ENCODE data around the gene OTOP2.
A peak's percentile ranks its signal among the peaks of the same experiment; 100 is the strongest.

Gene OTOP2

GRCh38 chr17:74917430-74917829 lies 6.6 kb upstream of the OTOP2 start:
- peaks cover 3% of the 10 kb centered on the region for H3K27me3 ChIP-seq (replicated peaks; ENCODE audit: control insufficient read depth, insufficient read depth, low read length, poor library complexity, severe bottlenecking)

GRCh38 chr17:74918906-74919305 lies 5.2 kb upstream of the OTOP2 start:
- Histone ChIP-seq H3K4me1 (ENCODE audit: control insufficient read depth, insufficient read depth, low read length, poor library complexity, severe bottlenecking) (peaks cover 15% of the 10 kb centered on the region), H3K9me3 (ENCODE audit: control insufficient read depth, low read length) (no peaks in the 10 kb centered on the region), H3K27ac (ENCODE audit: insufficient read depth, low read length, poor library complexity, severe bottlenecking) (no peak overlapping the region), H3K27me3 (replicated peaks; ENCODE audit: control insufficient read depth, insufficient read depth, low read length, poor library complexity, severe bottlenecking) (peaks cover 16% of the 10 kb centered on the region), H3K4me3 (ENCODE audit: insufficient read depth, low read depth, low read length, poor library complexity, severe bottlenecking) (no peak overlapping the region), H3K36me3 (ENCODE audit: control insufficient read depth, insufficient read depth, low read length) (no peaks in the 10 kb centered on the region)
- no peak for DNase-seq

More at GRCh38 chr17:74917430-74917829, 6.6 kb upstream of the OTOP2 start:
- Histone ChIP-seq H3K4me1 (ENCODE audit: control insufficient read depth, insufficient read depth, low read length, poor library complexity, severe bottlenecking) (peaks cover under 1% of the 10 kb centered on the region), H3K36me3 (ENCODE audit: control insufficient read depth, insufficient read depth, low read length) (no peaks in the 10 kb centered on the region), H3K4me3 (ENCODE audit: insufficient read depth, low read depth, low read length, poor library complexity, severe bottlenecking) (no peak overlapping the region), H3K27ac (ENCODE audit: insufficient read depth, low read length, poor library complexity, severe bottlenecking) (no peak overlapping the region), H3K9me3 (ENCODE audit: control insufficient read depth, low read length) (no peaks in the 10 kb centered on the region)
- DNase-seq = no peak

GRCh38 chr17:74919440-74920305 lies 4.4 kb upstream of the OTOP2 start:
- Histone ChIP-seq H3K27me3 (replicated peaks; ENCODE audit: control insufficient read depth, insufficient read depth, low read length, poor library complexity, severe bottlenecking) (peaks cover 24% of the 10 kb centered on the region), H3K27ac (ENCODE audit: insufficient read depth, low read length, poor library complexity, severe bottlenecking) (no peak overlapping the region), H3K4me3 (ENCODE audit: insufficient read depth, low read depth, low read length, poor library complexity, severe bottlenecking) (no peak overlapping the region), H3K4me1 (ENCODE audit: control insufficient read depth, insufficient read depth, low read length, poor library complexity, severe bottlenecking) (peaks cover 22% of the 10 kb centered on the region), H3K9me3 (ENCODE audit: control insufficient read depth, low read length) (no peaks in the 10 kb centered on the region), H3K36me3 (ENCODE audit: control insufficient read depth, insufficient read depth, low read length) (no peaks in the 10 kb centered on the region)
- DNase-seq = no peak

- H3K4me3 ChIP-seq (ENCODE audit: insufficient read depth, low read depth, low read length, poor library complexity, severe bottlenecking) = no peak overlapping the region
- peaks cover 30% of the 10 kb centered on the region for H3K27me3 ChIP-seq (replicated peaks; ENCODE audit: control insufficient read depth, insufficient read depth, low read length, poor library complexity, severe bottlenecking)
These were observed 3.8 kb upstream of the OTOP2 start for GRCh38 chr17:74920306-74920620.

GRCh38 chr17:74920642-74921025 lies 3.4 kb upstream of the OTOP2 start:
- Histone ChIP-seq H3K4me3 (ENCODE audit: insufficient read depth, low read depth, low read length, poor library complexity, severe bottlenecking) (no peak overlapping the region), H3K27ac (ENCODE audit: insufficient read depth, low read length, poor library complexity, severe bottlenecking) (no peak overlapping the region), H3K4me1 (ENCODE audit: control insufficient read depth, insufficient read depth, low read length, poor library complexity, severe bottlenecking) (peaks cover 22% of the 10 kb centered on the region), H3K9me3 (ENCODE audit: control insufficient read depth, low read length) (no peaks in the 10 kb centered on the region), H3K27me3 (replicated peaks; ENCODE audit: control insufficient read depth, insufficient read depth, low read length, poor library complexity, severe bottlenecking) (peaks cover 32% of the 10 kb centered on the region), H3K36me3 (ENCODE audit: control insufficient read depth, insufficient read depth, low read length) (no peaks in the 10 kb centered on the region)
- DNase-seq = no peak

More at GRCh38 chr17:74920306-74920620, 3.8 kb upstream of the OTOP2 start:
- no peaks in the 10 kb centered on the region for H3K36me3 ChIP-seq (ENCODE audit: control insufficient read depth, insufficient read depth, low read length)
- no peak overlapping the region for H3K27ac ChIP-seq (ENCODE audit: insufficient read depth, low read length, poor library complexity, severe bottlenecking)
- H3K9me3 ChIP-seq (ENCODE audit: control insufficient read depth, low read length) = no peaks in the 10 kb centered on the region
- no peak for DNase-seq
- H3K4me1 ChIP-seq (ENCODE audit: control insufficient read depth, insufficient read depth, low read length, poor library complexity, severe bottlenecking) = peaks cover 22% of the 10 kb centered on the region

GRCh38 chr17:74921026-74921681 lies 2.9 kb upstream of the OTOP2 start:
- no peaks in the 10 kb centered on the region for H3K9me3 ChIP-seq (ENCODE audit: control insufficient read depth, low read length)
- peaks cover 22% of the 10 kb centered on the region for H3K4me1 ChIP-seq (ENCODE audit: control insufficient read depth, insufficient read depth, low read length, poor library complexity, severe bottlenecking)
- H3K4me3 ChIP-seq (ENCODE audit: insufficient read depth, low read depth, low read length, poor library complexity, severe bottlenecking) = no peak overlapping the region
- no peak overlapping the region for H3K27ac ChIP-seq (ENCODE audit: insufficient read depth, low read length, poor library complexity, severe bottlenecking)
- peaks cover 32% of the 10 kb centered on the region for H3K27me3 ChIP-seq (replicated peaks; ENCODE audit: control insufficient read depth, insufficient read depth, low read length, poor library complexity, severe bottlenecking)
- DNase-seq = no peak
- no peaks in the 10 kb centered on the region for H3K36me3 ChIP-seq (ENCODE audit: control insufficient read depth, insufficient read depth, low read length)

- Histone ChIP-seq H3K4me1 (ENCODE audit: control insufficient read depth, insufficient read depth, low read length, poor library complexity, severe bottlenecking) (peaks cover 22% of the 10 kb centered on the region), H3K4me3 (ENCODE audit: insufficient read depth, low read depth, low read length, poor library complexity, severe bottlenecking) (no peak overlapping the region), H3K27ac (ENCODE audit: insufficient read depth, low read length, poor library complexity, severe bottlenecking) (no peak overlapping the region), H3K36me3 (ENCODE audit: control insufficient read depth, insufficient read depth, low read length) (no peaks in the 10 kb centered on the region), H3K27me3 (replicated peaks; ENCODE audit: control insufficient read depth, insufficient read depth, low read length, poor library complexity, severe bottlenecking) (peaks cover 32% of the 10 kb centered on the region), H3K9me3 (ENCODE audit: control insufficient read depth, low read length) (no peaks in the 10 kb centered on the region)
- no peak for DNase-seq
These were observed 2.3 kb upstream of the OTOP2 start for GRCh38 chr17:74921769-74922168.

- DNase-seq = no peak
- Histone ChIP-seq H3K27ac (ENCODE audit: insufficient read depth, low read length, poor library complexity, severe bottlenecking) (no peak overlapping the region), H3K36me3 (ENCODE audit: control insufficient read depth, insufficient read depth, low read length) (no peaks in the 10 kb centered on the region), H3K4me3 (ENCODE audit: insufficient read depth, low read depth, low read length, poor library complexity, severe bottlenecking) (no peak overlapping the region), H3K27me3 (replicated peaks; ENCODE audit: control insufficient read depth, insufficient read depth, low read length, poor library complexity, severe bottlenecking) (peaks cover 32% of the 10 kb centered on the region), H3K4me1 (ENCODE audit: control insufficient read depth, insufficient read depth, low read length, poor library complexity, severe bottlenecking) (peaks cover 22% of the 10 kb centered on the region), H3K9me3 (ENCODE audit: control insufficient read depth, low read length) (no peaks in the 10 kb centered on the region)
These were observed 1.9 kb upstream of the OTOP2 start for GRCh38 chr17:74922172-74922571.

- peaks cover 32% of the 10 kb centered on the region for H3K27me3 ChIP-seq (replicated peaks; ENCODE audit: control insufficient read depth, insufficient read depth, low read length, poor library complexity, severe bottlenecking)
- H3K36me3 ChIP-seq (ENCODE audit: control insufficient read depth, insufficient read depth, low read length) = no peaks in the 10 kb centered on the region
- H3K27ac ChIP-seq (ENCODE audit: insufficient read depth, low read length, poor library complexity, severe bottlenecking) = no peak within 1 kb of the TSS
- H3K9me3 ChIP-seq (ENCODE audit: control insufficient read depth, low read length) = no peaks in the 10 kb centered on the region
- peak within 1 kb of the TSS; percentile 37 for H3K4me3 ChIP-seq (ENCODE audit: insufficient read depth, low read depth, low read length, poor library complexity, severe bottlenecking)
- DNase-seq = no peak
- peaks cover 22% of the 10 kb centered on the region for H3K4me1 ChIP-seq (ENCODE audit: control insufficient read depth, insufficient read depth, low read length, poor library complexity, severe bottlenecking)
These were observed 1.2 kb upstream of the OTOP2 start, which contains the start of gene USH1G for GRCh38 chr17:74922694-74923537. Gene USH1G, minus strand, starts transcription at chr17:74923255. Its CDS starts 182 bp downstream, at chr17:74923073.
